H1 (cell line): ENCODE data around the gene RBM18. TPM values are rescaled to one million over a fixed set of nuclear protein-coding genes. Genes with fewer than 3 reads are reported as not detected.

ENCODE experiments used
- CTCF ChIA-PET: fragments of 300-600 bp; sonication (Branson Sonifier 250); formaldehyde crosslinking; loops from one replicate; lab custom pipeline; 2021; ENCODE audit not compliant: partially characterized antibody; lab: Charles Lee
- POLR2A ChIA-PET: fragments of 300-600 bp; sonication (Branson Sonifier 250); formaldehyde crosslinking; loops from one replicate; lab custom pipeline; 2021; ENCODE audit warnings: inconsistent platforms; ENCODE audit not compliant: partially characterized antibody; lab: Charles Lee
- DNase-seq, 2 experiments: peaks; one replicate each; pipeline versions ENCODE4 v3.0.0 to v3.0.0-alpha.2; 2010 to 2022; ENCODE audit warnings: low spot score in 2 of 2, low read depth in 1 of 2, mixed read lengths in 1 of 2
- FAIRE-seq: peaks from 2 replicates; lab custom pipeline; 2011; peaks lifted over from hg19 to GRCh38; lab: Jason Lieb, UNC
- H2AFZ ChIP-seq: 2 replicates; pipeline ENCODE4 v1.8.1; 2012; ENCODE audit warnings: low read length, inconsistent platforms
- H2AK5ac ChIP-seq: 2 replicates; pipeline ENCODE4 v1.6.1; 2013; ENCODE audit warnings: low read depth, low read length
- H2BK120ac ChIP-seq: replicated peaks from 2 replicates; pipeline ENCODE3; 2013; ENCODE audit warnings: low read depth, low read length, inconsistent platforms
- H2BK12ac ChIP-seq: 2 replicates; pipeline ENCODE4 v1.6.1; 2013; ENCODE audit warnings: low read depth, low read length
- H2BK15ac ChIP-seq: 2 replicates; pipeline ENCODE4 v1.6.1; 2013; ENCODE audit warnings: low read length
- H2BK20ac ChIP-seq: 2 replicates; pipeline ENCODE4 v1.6.1; 2013; ENCODE audit warnings: low read length
- H2BK5ac ChIP-seq: 2 replicates; pipeline ENCODE4 v1.6.1; 2013; ENCODE audit warnings: low read depth, low read length
- H3K14ac ChIP-seq: 2 replicates; pipeline ENCODE4 v1.6.1; 2013; ENCODE audit warnings: inconsistent platforms; ENCODE audit not compliant: insufficient read length
- H3K18ac ChIP-seq: 2 replicates; pipeline ENCODE4 v1.6.1; 2013; ENCODE audit warnings: low read length; ENCODE audit errors: extremely low read depth
- H3K23ac ChIP-seq: 2 replicates; pipeline ENCODE4 v1.6.1; 2013; ENCODE audit warnings: inconsistent platforms; ENCODE audit not compliant: insufficient read length
- H3K23me2 ChIP-seq: 2 replicates; pipeline ENCODE4 v1.6.1; 2013; ENCODE audit warnings: low read depth, low read length
- H3K27ac ChIP-seq: 2 replicates; pipeline ENCODE4 v1.6.1; 2011; ENCODE audit warnings: low read depth, low read length, inconsistent platforms
- H3K27me3 ChIP-seq, 4 experiments: replicated peaks in 1 of 4; 1 replicate in 1 of 4; 2 replicates in 3 of 4; pipeline versions ENCODE4 v1.6.1 to v1.8.1; 2011 to 2013; ENCODE audit warnings: low read length in 3 of 4, mild to moderate bottlenecking in 3 of 4, inconsistent platforms in 2 of 4, mixed read lengths in 2 of 4, moderate library complexity in 1 of 4; ENCODE audit not compliant: control insufficient read depth in 3 of 4, insufficient read depth in 3 of 4; ENCODE audit errors: extremely low read depth in 1 of 4
- H3K36me3 ChIP-seq, 4 experiments: 2 replicates each; pipeline versions ENCODE4 v1.6.1 to v1.8.1; 2011 to 2013; ENCODE audit warnings: mild to moderate bottlenecking in 4 of 4, low read length in 3 of 4, moderate library complexity in 2 of 4, control low read depth in 1 of 4, inconsistent platforms in 1 of 4; ENCODE audit not compliant: insufficient read depth in 4 of 4, control insufficient read depth in 2 of 4
- H3K4ac ChIP-seq: replicated peaks from 2 replicates; pipeline ENCODE3; 2013; ENCODE audit warnings: low read length, low read depth, mixed read lengths, inconsistent platforms; ENCODE audit not compliant: insufficient read length
- H3K4me1 ChIP-seq, 4 experiments: replicated peaks in 1 of 4; 1 replicate in 1 of 4; 2 replicates in 3 of 4; pipeline versions ENCODE4 v1.6.1 to v1.8.1; 2011 to 2013; ENCODE audit warnings: low read length in 3 of 4, inconsistent platforms in 2 of 4, mixed read lengths in 1 of 4; ENCODE audit not compliant: insufficient read depth in 4 of 4, control insufficient read depth in 3 of 4
- H3K4me2 ChIP-seq, 2 experiments: 2 replicates each; pipeline versions ENCODE4 v1.6.1 to v1.8.1; 2011 to 2013; ENCODE audit warnings: low read depth in 2 of 2, low read length in 2 of 2, control low read depth in 1 of 2, inconsistent platforms in 1 of 2, mild to moderate bottlenecking in 1 of 2; ENCODE audit not compliant: insufficient read depth in 1 of 2
- H3K4me3 ChIP-seq, 4 experiments: fragments of 200-600, 300-600 bp in 1 of 4; sonication (generic), shearing (Covaris generic), sonication (Bioruptor Twin) in 1 of 4; 2 replicates each; pipeline versions ENCODE4 v1.5.1 to v1.8.1; 2011 to 2016; ENCODE audit warnings: low read length in 4 of 4, low read depth in 3 of 4, control low read depth in 2 of 4, inconsistent platforms in 2 of 4, mild to moderate bottlenecking in 2 of 4, mixed read lengths in 1 of 4, moderate library complexity in 1 of 4; ENCODE audit not compliant: insufficient read depth in 2 of 4; ENCODE audit errors: extremely low read depth in 1 of 4
- H3K56ac ChIP-seq: replicated peaks from 2 replicates; pipeline ENCODE3; 2013; ENCODE audit warnings: low read depth, mild to moderate bottlenecking, mixed read lengths, low read length, inconsistent platforms; ENCODE audit not compliant: insufficient read length
- H3K79me1 ChIP-seq: 2 replicates; pipeline ENCODE4 v1.6.1; 2013; ENCODE audit warnings: low read depth, low read length, control low read depth
- H3K79me2 ChIP-seq, 2 experiments: 2 replicates each; pipeline versions ENCODE4 v1.6.1 to v1.8.1; 2012 to 2013; ENCODE audit warnings: low read length in 2 of 2, mild to moderate bottlenecking in 2 of 2, inconsistent platforms in 1 of 2; ENCODE audit not compliant: insufficient read depth in 2 of 2, control insufficient read depth in 1 of 2
- H3K9ac ChIP-seq, 4 experiments: replicated peaks in 1 of 4; 1 replicate in 1 of 4; 2 replicates in 3 of 4; pipeline versions ENCODE4 v1.6.1 to v1.8.1; 2011 to 2013; ENCODE audit warnings: low read depth in 3 of 4, low read length in 3 of 4, control low read depth in 2 of 4, mild to moderate bottlenecking in 2 of 4, moderate library complexity in 2 of 4, inconsistent platforms in 1 of 4; ENCODE audit errors: extremely low read depth in 1 of 4
- H3K9me3 ChIP-seq, 2 experiments: 2 replicates each; pipeline versions ENCODE4 v1.6.1 to v1.8.1; 2012 to 2013; ENCODE audit warnings: mild to moderate bottlenecking in 2 of 2, moderate library complexity in 2 of 2, control low read depth in 1 of 2, inconsistent platforms in 1 of 2, low read depth in 1 of 2, low read length in 1 of 2, mixed read lengths in 1 of 2; ENCODE audit not compliant: insufficient read depth in 2 of 2
- H4K20me1 ChIP-seq, 2 experiments: replicated peaks in 1 of 2; 2 replicates each; pipeline versions ENCODE3 to v1.8.1; 2011 to 2013; ENCODE audit warnings: inconsistent platforms in 2 of 2, low read length in 2 of 2, mild to moderate bottlenecking in 1 of 2; ENCODE audit not compliant: insufficient read depth in 2 of 2, control insufficient read depth in 1 of 2
- H4K5ac ChIP-seq: 2 replicates; pipeline ENCODE4 v1.6.1; 2013; ENCODE audit warnings: low read length, low read depth, mixed read lengths, inconsistent platforms; ENCODE audit not compliant: insufficient read length
- H4K8ac ChIP-seq: 2 replicates; pipeline ENCODE4 v1.8.0; 2013; ENCODE audit warnings: mild to moderate bottlenecking, moderate library complexity, low read length, inconsistent platforms; ENCODE audit not compliant: insufficient read depth; ENCODE audit errors: extremely low read depth
- H4K91ac ChIP-seq: replicated peaks from 2 replicates; pipeline ENCODE3; 2013; ENCODE audit warnings: low read length, mixed read lengths, inconsistent platforms; ENCODE audit not compliant: insufficient read length
- ATF3 ChIP-seq: IDR thresholded peaks from 2 replicates; pipeline ENCODE4 v1.6.1; 2011; ENCODE audit warnings: low read depth, mild to moderate bottlenecking, low read length; ENCODE audit not compliant: insufficient read depth
- CTCF ChIP-seq, 3 experiments: IDR thresholded peaks; 1 replicate in 2 of 3; 2 replicates in 1 of 3; pipeline versions ENCODE4 v1.5.1 to v1.6.1; 2011; ENCODE audit warnings: low read length in 3 of 3, mild to moderate bottlenecking in 3 of 3, inconsistent platforms in 2 of 3, low read depth in 1 of 3, moderate library complexity in 1 of 3; ENCODE audit not compliant: insufficient read depth in 1 of 3; ENCODE audit errors: control extremely low read depth in 1 of 3
- KDM1A ChIP-seq: fragments of 200-600, 300-600 bp; sonication (generic); IDR thresholded peaks from 2 replicates; pipeline ENCODE4 v1.7.1; 2016; ENCODE audit warnings: mild to moderate bottlenecking, low read length, borderline replicate concordance
- KDM4A ChIP-seq: IDR thresholded peaks from one replicate; pipeline ENCODE4 v1.7.1; 2012; ENCODE audit warnings: low read depth, mild to moderate bottlenecking, moderate library complexity, low read length, inconsistent platforms; ENCODE audit not compliant: severe bottlenecking
- POLR2AphosphoS5 ChIP-seq: IDR thresholded peaks from 2 replicates; pipeline ENCODE4 v1.6.1; 2011; ENCODE audit warnings: low read depth, low read length
- SIN3A ChIP-seq, 2 experiments: IDR thresholded peaks in 1 of 2; conservative IDR thresholded peaks in 1 of 2; 2 replicates each; pipeline ENCODE4 v1.6.1; 2011 to 2012; ENCODE audit warnings: low read length in 2 of 2, improper control_type of control experiment in 1 of 2, low read depth in 1 of 2, mild to moderate bottlenecking in 1 of 2
- SP4 ChIP-seq: IDR thresholded peaks from 2 replicates; pipeline ENCODE4 v1.6.1; 2012; ENCODE audit warnings: low read length, inconsistent platforms
- WGBS, 2 experiments: shearing (Covaris generic) in 1 of 2; methylation state at CpG; one replicate each; pipeline versions ENCODE4 v1.1.6 to v1.1.7; 2013 to 2015; ENCODE audit warnings: low lambda C conversion rate in 2 of 2, mixed read lengths in 2 of 2, inconsistent platforms in 1 of 2, low coverage in 1 of 2, missing lambda C conversion rate in 1 of 2; ENCODE audit not compliant: insufficient replicate concordance in 2 of 2, insufficient coverage in 1 of 2, insufficient read length in 1 of 2; ENCODE audit errors: extremely low coverage in 1 of 2, missing lambda C conversion rate in 1 of 2; 5-methylcytosine and 5-hydroxymethylcytosine counted together
- polyA plus RNA-seq, 7 experiments: library from polyadenylated mRNA; depleted of rRNA in 3 of 7; stranded (reverse) in 5 of 7; unstranded in 2 of 7; fragments of >200 nt in 5 of 7; fragments of 200-250 nt in 2 of 7; gene quantifications; 1 replicate in 5 of 7; 2 replicates in 1 of 7; 4 replicates in 1 of 7; pipeline versions ENCODE4 v1.2.1 to v1.2.3, GENCODE V29; 2011 to 2013; ENCODE audit warnings: missing spikeins in 2 of 7, mixed read lengths in 2 of 7
- total RNA-seq: library from RNA; stranded (reverse); fragmentation: NEBNext Ultra II Directional; extraction: Animal tissue kit (Norgen Biotek cat#: 25700); gene quantifications from 2 replicates; pipeline ENCODE4 v1.2.1, GENCODE V29; 2021

Gene RBM18
- total and polyA plus RNA-seq, 2 of the 8 experiments (the other 6 are each of a cell fraction or from before 2014, with no cell fraction given): 5.9 to 14.3 TPM

GRCh38 chr9:122209451-122209850 is 55.2 kb downstream of the RBM18 start:
- no peak for DNase-seq
- Histone ChIP-seq H3K79me1 (no peaks in the 10 kb centered on the region), H3K23me2 (peaks cover 4% of the 10 kb centered on the region; the same call in 1 of the 2 replicates), H3K27ac (no peak overlapping the region), H3K9me3 (peaks cover 0 to 3% of the 10 kb centered on the region in 2 experiments; a peak in 1 of 4 replicates), H2BK20ac (no peak overlapping the region), H3K9ac (no peak overlapping the region), H2BK120ac (no peak overlapping the region), H4K5ac (no peak overlapping the region), H3K4me3 (no peak overlapping the region), H2BK12ac (no peak overlapping the region), H3K4me2 (no peak overlapping the region), H3K14ac (no peak overlapping the region), H2BK5ac (no peak overlapping the region), H3K36me3 (no peaks in the 10 kb centered on the region), H4K91ac (no peak overlapping the region), H4K20me1 (peaks cover 0 to 5% of the 10 kb centered on the region in 2 experiments), H3K79me2 (no peaks in the 10 kb centered on the region), H3K27me3 (peaks cover 17 to 29% (median 27%) of the 10 kb centered on the region in 4 experiments), H2AK5ac (no peak overlapping the region), H3K4me1 (peaks cover 0 to 9% (median 5%) of the 10 kb centered on the region in 4 experiments; a peak in 6 of 7 replicates), H2BK15ac (no peak overlapping the region), H3K23ac (no peak overlapping the region), H3K56ac (no peak overlapping the region), H3K4ac (no peak overlapping the region), H3K18ac (no peak overlapping the region), H2AFZ (no peak overlapping the region), H4K8ac (no peak overlapping the region)
- CTCF ChIA-PET: interaction anchor here (0.8 to 8.0 kb wide), 8 partner anchors 9 to 148 kb away, joined by 3 to 43 read pairs (median 5); partner anchors contain the start of genes MORN5 and NDUFA8
- WGBS, 2 experiments: 87% methylated on average over 12 of the region's 12 CpGs; no CpG with 5 or more reads in 1 of the 2 experiments
- TF ChIP-seq ATF3 (no peak), CTCF (IDR thresholded peaks at IDR 0.05; ENCODE audit: control extremely low read depth in 1 of 3, insufficient read depth in 1 of 3, low read depth in 1 of 3, low read length in 3 of 3) (no peak), KDM1A (no peak), SP4 (no peak), POLR2AphosphoS5 (no peak), SIN3A (conservative IDR thresholded peaks at IDR 0.05 in 1 of 2, IDR thresholded peaks at IDR 0.05 in 1 of 2; ENCODE audit: low read depth in 1 of 2, low read length in 2 of 2) (no peak), KDM4A (no peak)
- POLR2A ChIA-PET: interaction anchor here (1.0 kb wide), 1 partner anchor 50 kb away, joined by 3 read pairs; the partner anchor contains the start of genes MORN5 and NDUFA8
- FAIRE-seq: no peak
